Measurements from ENCODE around the gene S100A10.

Gene S100A10

DNA sequence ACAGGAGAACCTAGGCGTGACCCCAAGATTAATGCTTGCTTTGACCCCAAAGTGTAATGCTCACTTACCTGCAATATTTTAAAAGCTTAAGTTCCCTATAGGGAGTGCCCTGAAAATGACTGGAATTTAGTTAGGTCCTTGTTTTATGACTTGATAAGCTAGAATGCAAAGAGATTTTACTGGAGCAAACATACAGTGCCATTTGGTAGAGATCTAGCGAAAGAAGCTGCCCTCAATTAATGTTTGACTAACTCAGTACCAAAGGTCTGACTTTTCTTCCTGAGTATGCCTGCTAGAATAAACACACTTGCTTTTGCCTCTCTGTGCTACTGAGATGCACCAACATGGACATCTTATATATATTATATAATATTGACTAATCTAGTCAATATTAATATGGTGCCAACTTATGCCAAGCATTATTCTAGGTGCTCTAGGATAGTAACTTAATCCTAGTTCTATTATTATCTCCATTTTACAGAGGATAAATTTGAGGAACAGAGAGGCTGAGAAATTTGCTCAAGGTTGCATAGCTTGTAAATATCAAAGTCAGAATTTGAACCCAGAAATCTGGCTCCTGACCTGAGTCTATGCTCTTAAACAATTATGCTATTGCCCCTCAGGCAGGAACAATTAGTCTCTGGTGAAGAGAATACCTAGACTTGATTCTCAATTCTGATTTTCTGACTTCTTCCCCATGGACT, 18.2 kb downstream of the S100A10 start:
- TF ChIP-seq CTCF (IDR thresholded peaks at IDR 0.05; ENCODE audit: insufficient read depth, missing control alignments): no peak
- no peak for FAIRE-seq

GRCh38 chr1:151972542-151973248, 21.0 kb downstream of the S100A10 start:
- FAIRE-seq: no peak
- TF ChIP-seq CTCF (IDR thresholded peaks at IDR 0.05; ENCODE audit: insufficient read depth, missing control alignments): no peak
- no peak for DNase-seq (ENCODE audit: insufficient read length, low spot score)

More for the DNA sequence above, 18.2 kb downstream of the S100A10 start:
- no peak for DNase-seq (ENCODE audit: insufficient read length, low spot score)

- no peak for TF ChIP-seq CTCF (IDR thresholded peaks at IDR 0.05; ENCODE audit: insufficient read depth, missing control alignments)
- FAIRE-seq (no peak), DNase-seq (ENCODE audit: insufficient read length, low spot score) (no peak)
Measured at GRCh38 chr1:151970626-151971025, 23.0 kb downstream of the S100A10 start.

DNA sequence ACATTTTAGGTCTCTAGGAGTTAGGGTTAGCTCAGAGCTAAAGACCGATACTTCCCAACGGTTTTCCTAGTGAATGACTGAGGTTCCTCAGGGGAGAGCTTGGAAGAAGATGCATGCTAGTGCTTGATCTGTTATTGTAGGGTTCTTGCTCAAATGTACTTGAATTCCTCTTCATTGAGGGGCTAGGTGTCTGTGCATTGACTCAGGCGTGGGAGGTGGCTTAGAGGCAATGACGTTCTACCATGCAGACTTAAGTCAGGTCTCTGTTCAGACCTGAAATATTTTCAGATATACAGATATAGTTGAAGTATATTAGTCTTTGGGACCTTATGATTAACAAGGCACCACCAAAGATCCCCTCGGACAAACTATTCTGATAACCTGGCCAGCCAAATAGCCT, 23.5 kb downstream of the S100A10 start:
- FAIRE-seq: no peak
- TF ChIP-seq CTCF (IDR thresholded peaks at IDR 0.05; ENCODE audit: insufficient read depth, missing control alignments): no peak

GRCh38 chr1:151968791-151969399, 24.8 kb downstream of the S100A10 start:
- DNase-seq (ENCODE audit: insufficient read length, low spot score): no peak
- TF ChIP-seq CTCF (IDR thresholded peaks at IDR 0.05; ENCODE audit: insufficient read depth, missing control alignments): no peak
- FAIRE-seq: no peak

More for the DNA sequence above, 23.5 kb downstream of the S100A10 start:
- no peak for DNase-seq (ENCODE audit: insufficient read length, low spot score)

DNA sequence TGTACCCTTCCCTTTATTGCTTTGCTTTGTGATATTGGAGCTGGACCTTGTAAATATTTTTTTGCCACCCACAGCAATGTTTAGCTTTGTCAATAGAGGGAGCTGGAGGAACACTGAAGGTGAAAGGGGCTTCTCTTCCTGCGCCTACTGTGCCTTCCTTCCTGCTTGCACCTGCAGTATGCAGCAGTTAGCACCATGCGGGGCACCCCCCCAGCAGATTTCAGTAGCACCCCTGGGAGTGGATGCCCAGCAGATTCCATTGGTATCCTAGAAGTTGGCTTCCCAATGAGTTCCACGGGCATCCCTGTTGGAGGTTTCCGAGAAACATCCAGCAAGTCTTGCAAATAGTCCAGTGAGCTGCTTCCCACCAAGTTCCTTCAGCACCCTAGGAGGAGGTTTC, 25.6 kb downstream of the S100A10 start:
- DNase-seq (ENCODE audit: insufficient read length, low spot score): no peak
- peak; percentile 64 for TF ChIP-seq CTCF (IDR thresholded peaks at IDR 0.05; ENCODE audit: insufficient read depth, missing control alignments)
- no peak for FAIRE-seq

All from D721Med (cell line).